Neutrophil (primary cell): ENCODE measurements around the gene KYAT1.

Experiments
- H3K27ac ChIP-seq: fragments of 200-600 bp; sonication (generic); 2 replicates; pipeline ENCODE4 v1.5.1; 2016; ENCODE audit warnings: mild to moderate bottlenecking, moderate library complexity
- H3K27me3 ChIP-seq: fragments of 200-600 bp; sonication (generic); 2 replicates; pipeline ENCODE4 v1.6.0; 2016; ENCODE audit warnings: mild to moderate bottlenecking
- H3K36me3 ChIP-seq: fragments of 200-600 bp; sonication (generic); 2 replicates; pipeline ENCODE4 v1.5.1; 2017
- H3K4me1 ChIP-seq, 2 experiments: fragments of 200-600 bp in 1 of 2; sonication (generic) in 1 of 2; 1 replicate in 1 of 2; 2 replicates in 1 of 2; pipeline versions ENCODE4 v1.5.1 to v1.6.1; 2013 to 2016; ENCODE audit warnings: low read depth in 1 of 2, low read length in 1 of 2, mild to moderate bottlenecking in 1 of 2, moderate library complexity in 1 of 2; ENCODE audit not compliant: control insufficient read depth in 1 of 2, insufficient read depth in 1 of 2
- H3K4me3 ChIP-seq, 2 experiments: fragments of 200-600 bp in 1 of 2; sonication (generic) in 1 of 2; 1 replicate in 1 of 2; 2 replicates in 1 of 2; pipeline ENCODE4 v1.5.1; 2013 to 2016; ENCODE audit warnings: low read depth in 1 of 2, low read length in 1 of 2, mild to moderate bottlenecking in 1 of 2, moderate library complexity in 1 of 2
- H3K9me3 ChIP-seq: fragments of 200-600 bp; sonication (generic); 2 replicates; pipeline ENCODE4 v1.5.1; 2016
- TF ChIP-seq, protein P1 (sequence below): fragments of 200-600 bp; sonication (generic); IDR thresholded peaks from 2 replicates; pipeline ENCODE4 v1.5.1; 2016; ENCODE audit warnings: antibody characterized with exemption

The KYAT1 gene

GRCh38 chr9:128786681-128787601 is 94.8 kb downstream of the KYAT1 start, which contains the start of gene TBC1D13:
TSS of gene TBC1D13 (plus strand) at chr9:128787253. CDS start at chr9:128787354, 101 bp downstream.
- no peaks in the 10 kb centered on the region for H3K9me3 ChIP-seq
- TF ChIP-seq, protein P1, sequence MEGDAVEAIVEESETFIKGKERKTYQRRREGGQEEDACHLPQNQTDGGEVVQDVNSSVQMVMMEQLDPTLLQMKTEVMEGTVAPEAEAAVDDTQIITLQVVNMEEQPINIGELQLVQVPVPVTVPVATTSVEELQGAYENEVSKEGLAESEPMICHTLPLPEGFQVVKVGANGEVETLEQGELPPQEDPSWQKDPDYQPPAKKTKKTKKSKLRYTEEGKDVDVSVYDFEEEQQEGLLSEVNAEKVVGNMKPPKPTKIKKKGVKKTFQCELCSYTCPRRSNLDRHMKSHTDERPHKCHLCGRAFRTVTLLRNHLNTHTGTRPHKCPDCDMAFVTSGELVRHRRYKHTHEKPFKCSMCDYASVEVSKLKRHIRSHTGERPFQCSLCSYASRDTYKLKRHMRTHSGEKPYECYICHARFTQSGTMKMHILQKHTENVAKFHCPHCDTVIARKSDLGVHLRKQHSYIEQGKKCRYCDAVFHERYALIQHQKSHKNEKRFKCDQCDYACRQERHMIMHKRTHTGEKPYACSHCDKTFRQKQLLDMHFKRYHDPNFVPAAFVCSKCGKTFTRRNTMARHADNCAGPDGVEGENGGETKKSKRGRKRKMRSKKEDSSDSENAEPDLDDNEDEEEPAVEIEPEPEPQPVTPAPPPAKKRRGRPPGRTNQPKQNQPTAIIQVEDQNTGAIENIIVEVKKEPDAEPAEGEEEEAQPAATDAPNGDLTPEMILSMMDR: no peak
- H3K4me3 ChIP-seq: peak within 1 kb of the TSS; percentile 84 to 86
- peaks cover 15% of the 10 kb centered on the region for H3K36me3 ChIP-seq
- peaks cover 22 to 25% of the 10 kb centered on the region in 2 experiments for H3K4me1 ChIP-seq
- peak within 1 kb of the TSS; percentile 86 for H3K27ac ChIP-seq
- no peaks in the 10 kb centered on the region for H3K27me3 ChIP-seq

- Histone ChIP-seq H3K27ac (no peak overlapping the region), H3K27me3 (no peaks in the 10 kb centered on the region), H3K9me3 (no peaks in the 10 kb centered on the region), H3K36me3 (peaks cover under 1% of the 10 kb centered on the region), H3K4me3 (no peak overlapping the region), H3K4me1 (peaks cover 22 to 25% of the 10 kb centered on the region in 2 experiments)
- TF ChIP-seq, protein P1: no peak
These were observed 96.3 kb downstream of the KYAT1 start for GRCh38 chr9:128785427-128785826.
